Upper lobe of right lung (tissue), 1 donor: Measurements from ENCODE around the gene TXNRD2. TPM values are rescaled to one million over a fixed set of nuclear protein-coding genes. Genes with fewer than 3 reads are reported as not detected.
A peak's percentile ranks its signal among the peaks of the same experiment; 100 is the strongest.
"Not testable (repeated sequence)": the region's sequence is repeated elsewhere in the genome, so short reads cannot be mapped to it uniquely, and the experiment has no call there.

ENCODE experiments used
- ATAC-seq: fragments of 200-7000 bp; cut with Tn5 transposase; one replicate; pipeline ENCODE4 v1.9.1; 2020; ENCODE audit warnings: mild to moderate bottlenecking, moderate library complexity
- DNase-seq: peaks from one replicate; pipeline ENCODE4 v3.0.0-alpha.2; 2020
- H3K27ac ChIP-seq: fragments of 200-600 bp; one replicate; pipeline ENCODE4 v1.8.0; 2022
- H3K27me3 ChIP-seq: fragments of 200-600 bp; one replicate; pipeline ENCODE4 v1.8.0; 2022; ENCODE audit warnings: mild to moderate bottlenecking
- H3K36me3 ChIP-seq: fragments of 200-600 bp; one replicate; pipeline ENCODE4 v1.8.0; 2022
- H3K4me1 ChIP-seq: fragments of 200-600 bp; one replicate; pipeline ENCODE4 v1.8.0; 2022
- H3K4me3 ChIP-seq: fragments of 200-600 bp; one replicate; pipeline ENCODE4 v1.8.0; 2022; ENCODE audit warnings: mild to moderate bottlenecking
- H3K9me3 ChIP-seq: fragments of 200-600 bp; one replicate; pipeline ENCODE4 v1.8.0; 2022
- CTCF ChIP-seq: fragments of 200-600 bp; IDR thresholded peaks from one replicate; pipeline ENCODE4 v1.8.0; 2022; ENCODE audit warnings: antibody characterized with exemption
- intact Hi-C: fragments of 100-400 bp; cut with DNase I; formaldehyde crosslinking; loops from one replicate; pipeline ENCODE4 v1.11.0; 2022
- total RNA-seq: library from RNA; stranded (reverse); fragmentation: NEBNext Ultra II Directional; extraction: Animal tissue kit (Norgen Biotek cat#: 25700); gene quantifications from one replicate; pipeline ENCODE4 v1.2.1, GENCODE V29; 2021
- donor health status: DM: no; HTN: yes; CAD: no; lungs with severe emphysema.

Gene TXNRD2
- total RNA-seq, 1 donor from 2014 or later: 40.7 TPM

GRCh38 chr22:19912271-19912999, 29.2 kb downstream of the TXNRD2 start:
- no peaks in the 10 kb centered on the region for H3K9me3 ChIP-seq
- H3K36me3 ChIP-seq: peaks cover 54% of the 10 kb centered on the region
- H3K4me1 ChIP-seq: no peaks in the 10 kb centered on the region
- H3K27ac ChIP-seq: no peak overlapping the region
- intact Hi-C loops: loop anchor here (5.0 kb wide), 1 partner anchor 180 kb away; no protein-coding TSS in a partner anchor
- no peak for DNase-seq
- no peak for TF ChIP-seq CTCF
- no peak overlapping the region for H3K4me3 ChIP-seq
- no peaks in the 10 kb centered on the region for H3K27me3 ChIP-seq
- no peak for ATAC-seq

GRCh38 chr22:19911540-19912270, 29.9 kb downstream of the TXNRD2 start:
- intact Hi-C loops: loop anchor here (5.0 kb wide), 1 partner anchor 179 kb away; no protein-coding TSS in a partner anchor
- DNase-seq: no peak
- H3K27me3 ChIP-seq: no peaks in the 10 kb centered on the region

GRCh38 chr22:19910180-19910744, 31.4 kb downstream of the TXNRD2 start:
- ATAC-seq (no peak), DNase-seq (no peak)
- Histone ChIP-seq H3K36me3 (peaks cover 42% of the 10 kb centered on the region), H3K27me3 (no peaks in the 10 kb centered on the region), H3K9me3 (no peaks in the 10 kb centered on the region), H3K4me1 (no peaks in the 10 kb centered on the region), H3K27ac (no peak overlapping the region), H3K4me3 (no peak overlapping the region)
- TF ChIP-seq CTCF: no peak
- intact Hi-C loops: loop anchor here (5.0 kb wide), 1 partner anchor 178 kb away; no protein-coding TSS in a partner anchor

More at GRCh38 chr22:19911540-19912270, 29.9 kb downstream of the TXNRD2 start:
- no peak overlapping the region for H3K4me3 ChIP-seq
- TF ChIP-seq CTCF: no peak
- no peak overlapping the region for H3K27ac ChIP-seq
- ATAC-seq: no peak
- H3K36me3 ChIP-seq: peaks cover 47% of the 10 kb centered on the region
- H3K4me1 ChIP-seq: no peaks in the 10 kb centered on the region
- no peaks in the 10 kb centered on the region for H3K9me3 ChIP-seq

GRCh38 chr22:19909350-19910179, 32.1 kb downstream of the TXNRD2 start:
- H3K27ac ChIP-seq: no peak overlapping the region
- peaks cover 42% of the 10 kb centered on the region for H3K36me3 ChIP-seq
- H3K4me3 ChIP-seq: no peak overlapping the region
- H3K9me3 ChIP-seq: no peaks in the 10 kb centered on the region
- TF ChIP-seq CTCF: peak; percentile 85
- DNase-seq (peak; percentile 88), ATAC-seq (peak; percentile 95)
- intact Hi-C loops: loop anchor here (5.0 kb wide), 1 partner anchor 177 kb away; no protein-coding TSS in a partner anchor
- no peaks in the 10 kb centered on the region for H3K4me1 ChIP-seq
- no peaks in the 10 kb centered on the region for H3K27me3 ChIP-seq

- H3K9me3 ChIP-seq, H3K4me3 ChIP-seq, H3K27me3 ChIP-seq, ATAC-seq, H3K4me1 ChIP-seq, intact Hi-C loops, DNase-seq, H3K27ac ChIP-seq: not testable (repeated sequence)
- H3K36me3 ChIP-seq: peaks cover 26% of the 10 kb centered on the region
These were observed 33.7 kb downstream of the TXNRD2 start for GRCh38 chr22:19907902-19908301.

- ATAC-seq, H3K4me3 ChIP-seq, H3K27me3 ChIP-seq, H3K9me3 ChIP-seq, DNase-seq, H3K27ac ChIP-seq, intact Hi-C loops, H3K4me1 ChIP-seq: not testable (repeated sequence)
- H3K36me3 ChIP-seq: peaks cover 33% of the 10 kb centered on the region
These were observed 34.8 kb downstream of the TXNRD2 start for GRCh38 chr22:19906864-19907263.
